GM18873 (cell line): ENCODE results near the gene ZBTB11.
"Not testable (repeated sequence)": the region's sequence is repeated elsewhere in the genome, so short reads cannot be mapped to it uniquely, and the experiment has no call there.

ENCODE experiments used
- ATAC-seq: cut with Tn5 transposase; IDR thresholded peaks from one replicate; pipeline ENCODE4 v1.9.1; 2021; ENCODE audit warnings: mild to moderate bottlenecking, moderate library complexity, moderate number of reproducible peaks; ENCODE audit not compliant: unreplicated experiment, low FRiP score

ZBTB11 gene

GRCh38 chr3:101693540-101693939, 16.6 kb upstream of the ZBTB11 start:
- peak; percentile 76 for ATAC-seq

- not testable (repeated sequence) for ATAC-seq
Observed at GRCh38 chr3:101691685-101692671, 15.0 kb upstream of the ZBTB11 start.

GRCh38 chr3:101690972-101691371, 14.0 kb upstream of the ZBTB11 start:
- ATAC-seq: peak; percentile 39

- no peak for ATAC-seq
Observed at GRCh38 chr3:101689286-101689685, 12.4 kb upstream of the ZBTB11 start.

- no peak for ATAC-seq
Observed at GRCh38 chr3:101687142-101687931, 10.4 kb upstream of the ZBTB11 start.

GRCh38 chr3:101685870-101686307, 9.0 kb upstream of the ZBTB11 start:
- ATAC-seq: peak; percentile 7

- no peak for ATAC-seq
Observed at GRCh38 chr3:101685050-101685400, 8.1 kb upstream of the ZBTB11 start.

- ATAC-seq: no peak
Observed at GRCh38 chr3:101680466-101680865, 3.5 kb upstream of the ZBTB11 start.

GRCh38 chr3:101678837-101679236, 1.9 kb upstream of the ZBTB11 start:
- not testable (repeated sequence) for ATAC-seq

- no peak for ATAC-seq
Observed at GRCh38 chr3:101677436-101678286, 729 bp upstream of the ZBTB11 start.

GRCh38 chr3:101676216-101676764, 642 bp downstream of the ZBTB11 start:
- peak; percentile 75 for ATAC-seq

- no peak for ATAC-seq
Observed at GRCh38 chr3:101675709-101676215, 1.2 kb downstream of the ZBTB11 start.

- no peak for ATAC-seq
Observed at GRCh38 chr3:101674518-101674917, 2.4 kb downstream of the ZBTB11 start.

- ATAC-seq: no peak
Observed at GRCh38 chr3:101673953-101674352, 3.0 kb downstream of the ZBTB11 start.

GRCh38 chr3:101671014-101671413, 5.9 kb downstream of the ZBTB11 start:
- ATAC-seq: no peak

GRCh38 chr3:101667844-101668243, 9.1 kb downstream of the ZBTB11 start:
- no peak for ATAC-seq

GRCh38 chr3:101667331-101667730, 9.6 kb downstream of the ZBTB11 start:
- ATAC-seq: no peak

- ATAC-seq: no peak
Observed at GRCh38 chr3:101665851-101666250, 11.1 kb downstream of the ZBTB11 start.

- no peak for ATAC-seq
Observed at GRCh38 chr3:101665357-101665756, 11.6 kb downstream of the ZBTB11 start.

- ATAC-seq: no peak
Observed at GRCh38 chr3:101660714-101661113, 16.2 kb downstream of the ZBTB11 start.
